HepG2 (cell line): Measurements from ENCODE around the gene RALY. TPM values are rescaled to one million over a fixed set of nuclear protein-coding genes. Genes with fewer than 3 reads are reported as not detected.

Source experiments
- CENPT ChIP-seq: sonication (generic); formaldehyde crosslinking; IDR thresholded peaks from 2 replicates; pipeline ENCODE4 v1.8.0; 2022; ENCODE audit warnings: low read depth, mild to moderate bottlenecking, moderate library complexity, missing genetic modification reagents
- DNMT3B ChIP-seq: conservative IDR thresholded peaks from 2 replicates; pipeline ENCODE4 v1.6.1; 2016; ENCODE audit warnings: missing biosample characterization, control low read depth
- FOSL1 ChIP-seq: sonication (generic); formaldehyde crosslinking; IDR thresholded peaks from 2 replicates; pipeline ENCODE4 v1.9.0; 2021; ENCODE audit warnings: missing genetic modification reagents, borderline replicate concordance
- GATAD1 ChIP-seq: IDR thresholded peaks from 2 replicates; pipeline ENCODE4 v1.6.1; 2016; ENCODE audit warnings: missing genetic modification reagents, missing compliant biosample characterization
- JUND ChIP-seq: sonication (generic); formaldehyde crosslinking; IDR thresholded peaks from 2 replicates; pipeline ENCODE4 v1.8.0; 2022; ENCODE audit warnings: mild to moderate bottlenecking, missing genetic modification reagents
- KLF9 ChIP-seq: IDR thresholded peaks from 2 replicates; pipeline ENCODE4 v1.6.1; 2016; ENCODE audit warnings: low read depth
- RORA ChIP-seq: sonication (generic); formaldehyde crosslinking; IDR thresholded peaks from 2 replicates; pipeline ENCODE4 v1.5.0; 2020; ENCODE audit warnings: mild to moderate bottlenecking, missing genetic modification reagents, moderate library complexity
- ZBTB10 ChIP-seq: sonication (generic); formaldehyde crosslinking; IDR thresholded peaks from 2 replicates; pipeline ENCODE4 v1.4.0; 2020; ENCODE audit warnings: missing genetic modification reagents, borderline replicate concordance
- ZBTB34 ChIP-seq: sonication (generic); formaldehyde crosslinking; IDR thresholded peaks from 2 replicates; pipeline ENCODE4 v1.8.0; 2022; ENCODE audit warnings: mild to moderate bottlenecking, missing genetic modification reagents
- ZNF263 ChIP-seq: sonication (generic); formaldehyde crosslinking; IDR thresholded peaks from 2 replicates; pipeline ENCODE4 v1.4.0; 2020; ENCODE audit warnings: missing genetic modification reagents
- polyA plus RNA-seq, 8 experiments: library from polyadenylated mRNA; depleted of rRNA in 3 of 8; stranded (reverse) in 7 of 8; unstranded in 1 of 8; fragments of >200 nt; fragmentation: Illumina TruSeq in 4 of 8; extraction: Trizol in 4 of 8; gene quantifications; 2 replicates each; pipeline versions ENCODE4 v1.2.1 to v1.2.3, GENCODE V29; 2011 to 2016; ENCODE audit warnings: low read depth in 4 of 8, missing spikeins in 1 of 8, mixed read lengths in 1 of 8; ENCODE audit not compliant: insufficient read depth in 1 of 8
- total RNA-seq, 5 experiments: library from RNA; depleted of rRNA; stranded (reverse); fragments of >200 nt; fragmentation: Illumina TruSeq; extraction: Trizol; gene quantifications; 2 replicates each; pipeline ENCODE4 v1.2.3, GENCODE V29; 2016; ENCODE audit warnings: low read depth in 1 of 5
- TF ChIP-seq, protein P1 (sequence below): fragments of 450-650 bp; IDR thresholded peaks from 2 replicates; pipeline ENCODE4 v1.6.1; 2017; ENCODE audit warnings: mild to moderate bottlenecking
- TF ChIP-seq, protein P2 (sequence below), 2 experiments: fragments of 450-650 bp in 1 of 2; sonication (generic) in 1 of 2; formaldehyde crosslinking in 1 of 2; IDR thresholded peaks; 2 replicates each; pipeline versions ENCODE4 v1.6.1 to v1.8.0; 2016 to 2022; ENCODE audit warnings: antibody characterized with exemption in 1 of 2, mild to moderate bottlenecking in 1 of 2, missing genetic modification reagents in 1 of 2

RALY gene
- total and polyA plus RNA-seq, 2 of the 13 experiments (the other 11 are each of a cell fraction or from before 2014, with no cell fraction given), result 178 to 186 TPM

DNA sequence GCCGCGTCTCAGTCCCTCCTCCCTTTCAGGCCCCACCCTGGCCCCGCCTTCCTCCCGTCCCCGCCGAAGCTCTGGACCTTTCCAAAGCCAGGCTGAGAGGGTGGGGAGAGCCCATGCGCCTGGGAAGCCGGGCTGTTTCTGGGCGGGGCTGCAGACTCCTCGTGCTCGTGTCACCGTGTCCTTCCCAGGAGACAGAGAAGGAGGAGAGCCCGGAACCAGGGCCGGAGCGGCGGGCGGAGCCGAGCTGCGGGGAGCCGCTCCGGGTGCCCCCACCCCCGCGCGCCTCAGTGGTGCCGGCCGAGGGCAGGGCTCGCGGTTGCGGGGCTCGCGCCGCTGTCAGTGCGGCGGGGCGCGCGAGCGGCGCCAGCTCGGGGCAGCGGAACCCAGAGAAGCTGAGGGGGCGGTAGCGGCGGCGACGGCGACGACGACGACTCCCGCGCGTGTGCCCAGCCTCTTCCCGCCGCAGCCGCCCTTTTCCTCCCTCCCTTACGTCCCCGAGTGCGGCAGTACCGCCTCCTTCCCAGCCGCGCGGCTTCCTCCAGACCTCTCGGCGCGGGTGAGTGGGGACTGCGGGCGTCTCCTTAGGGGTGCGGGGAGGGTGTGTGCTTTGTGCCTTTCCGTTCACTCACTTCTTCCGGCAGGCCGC, at the start of gene RALY (continued):
- TF ChIP-seq, protein P1, sequence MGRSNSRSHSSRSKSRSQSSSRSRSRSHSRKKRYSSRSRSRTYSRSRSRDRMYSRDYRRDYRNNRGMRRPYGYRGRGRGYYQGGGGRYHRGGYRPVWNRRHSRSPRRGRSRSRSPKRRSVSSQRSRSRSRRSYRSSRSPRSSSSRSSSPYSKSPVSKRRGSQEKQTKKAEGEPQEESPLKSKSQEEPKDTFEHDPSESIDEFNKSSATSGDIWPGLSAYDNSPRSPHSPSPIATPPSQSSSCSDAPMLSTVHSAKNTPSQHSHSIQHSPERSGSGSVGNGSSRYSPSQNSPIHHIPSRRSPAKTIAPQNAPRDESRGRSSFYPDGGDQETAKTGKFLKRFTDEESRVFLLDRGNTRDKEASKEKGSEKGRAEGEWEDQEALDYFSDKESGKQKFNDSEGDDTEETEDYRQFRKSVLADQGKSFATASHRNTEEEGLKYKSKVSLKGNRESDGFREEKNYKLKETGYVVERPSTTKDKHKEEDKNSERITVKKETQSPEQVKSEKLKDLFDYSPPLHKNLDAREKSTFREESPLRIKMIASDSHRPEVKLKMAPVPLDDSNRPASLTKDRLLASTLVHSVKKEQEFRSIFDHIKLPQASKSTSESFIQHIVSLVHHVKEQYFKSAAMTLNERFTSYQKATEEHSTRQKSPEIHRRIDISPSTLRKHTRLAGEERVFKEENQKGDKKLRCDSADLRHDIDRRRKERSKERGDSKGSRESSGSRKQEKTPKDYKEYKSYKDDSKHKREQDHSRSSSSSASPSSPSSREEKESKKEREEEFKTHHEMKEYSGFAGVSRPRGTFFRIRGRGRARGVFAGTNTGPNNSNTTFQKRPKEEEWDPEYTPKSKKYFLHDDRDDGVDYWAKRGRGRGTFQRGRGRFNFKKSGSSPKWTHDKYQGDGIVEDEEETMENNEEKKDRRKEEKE, result no peak
- TF ChIP-seq CENPT (CRISPR knock-in tag) (peak; percentile 87), RORA (no peak), JUND (CRISPR knock-in tag) (no peak), GATAD1 (CRISPR knock-in tag) (peak; percentile 10; the same call in 1 of the 2 replicates), DNMT3B (CRISPR knock-in tag) (0 out of 2 replicates have a peak, but pooled peaks have one; percentile 51), KLF9 (CRISPR knock-in tag) (no peak), ZBTB10 (no peak; the same call in 1 of the 2 replicates), ZBTB34 (CRISPR knock-in tag) (no peak), ZNF263 (CRISPR knock-in tag) (no peak; the same call in 1 of the 2 replicates), FOSL1 (CRISPR knock-in tag) (peak; percentile 11; the same call in 1 of the 2 replicates)
- TF ChIP-seq, protein P2, sequence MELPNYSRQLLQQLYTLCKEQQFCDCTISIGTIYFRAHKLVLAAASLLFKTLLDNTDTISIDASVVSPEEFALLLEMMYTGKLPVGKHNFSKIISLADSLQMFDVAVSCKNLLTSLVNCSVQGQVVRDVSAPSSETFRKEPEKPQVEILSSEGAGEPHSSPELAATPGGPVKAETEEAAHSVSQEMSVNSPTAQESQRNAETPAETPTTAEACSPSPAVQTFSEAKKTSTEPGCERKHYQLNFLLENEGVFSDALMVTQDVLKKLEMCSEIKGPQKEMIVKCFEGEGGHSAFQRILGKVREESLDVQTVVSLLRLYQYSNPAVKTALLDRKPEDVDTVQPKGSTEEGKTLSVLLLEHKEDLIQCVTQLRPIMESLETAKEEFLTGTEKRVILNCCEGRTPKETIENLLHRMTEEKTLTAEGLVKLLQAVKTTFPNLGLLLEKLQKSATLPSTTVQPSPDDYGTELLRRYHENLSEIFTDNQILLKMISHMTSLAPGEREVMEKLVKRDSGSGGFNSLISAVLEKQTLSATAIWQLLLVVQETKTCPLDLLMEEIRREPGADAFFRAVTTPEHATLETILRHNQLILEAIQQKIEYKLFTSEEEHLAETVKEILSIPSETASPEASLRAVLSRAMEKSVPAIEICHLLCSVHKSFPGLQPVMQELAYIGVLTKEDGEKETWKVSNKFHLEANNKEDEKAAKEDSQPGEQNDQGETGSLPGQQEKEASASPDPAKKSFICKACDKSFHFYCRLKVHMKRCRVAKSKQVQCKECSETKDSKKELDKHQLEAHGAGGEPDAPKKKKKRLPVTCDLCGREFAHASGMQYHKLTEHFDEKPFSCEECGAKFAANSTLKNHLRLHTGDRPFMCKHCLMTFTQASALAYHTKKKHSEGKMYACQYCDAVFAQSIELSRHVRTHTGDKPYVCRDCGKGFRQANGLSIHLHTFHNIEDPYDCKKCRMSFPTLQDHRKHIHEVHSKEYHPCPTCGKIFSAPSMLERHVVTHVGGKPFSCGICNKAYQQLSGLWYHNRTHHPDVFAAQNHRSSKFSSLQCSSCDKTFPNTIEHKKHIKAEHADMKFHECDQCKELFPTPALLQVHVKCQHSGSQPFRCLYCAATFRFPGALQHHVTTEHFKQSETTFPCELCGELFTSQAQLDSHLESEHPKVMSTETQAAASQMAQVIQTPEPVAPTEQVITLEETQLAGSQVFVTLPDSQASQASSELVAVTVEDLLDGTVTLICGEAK (IDR thresholded peaks at IDR 0.05), result no peak
- TF ChIP-seq, protein P2 (CRISPR knock-in tag; IDR thresholded peaks at IDR 0.05), result peak; percentile 55
